M059J (cell line): ENCODE data around the gene SLC22A15. TPM values are rescaled to one million over a fixed set of nuclear protein-coding genes. Genes with fewer than 3 reads are reported as not detected.
"Not testable (repeated sequence)": the region's sequence is repeated elsewhere in the genome, so short reads cannot be mapped to it uniquely, and the experiment has no call there.

ENCODE experiments used
- DNase-seq: peaks from one replicate; pipeline ENCODE4 v3.0.0-alpha.2; 2012; ENCODE audit warnings: low read depth
- total RNA-seq: library from RNA; depleted of rRNA; stranded (reverse); fragments of >200 nt; shearing (Covaris generic); gene quantifications from 2 replicates; pipeline ENCODE4 v1.2.3, GENCODE V29; 2014

SLC22A15 gene
- total RNA-seq, 1 experiment from 2014 or later: 0.05 TPM

DNA sequence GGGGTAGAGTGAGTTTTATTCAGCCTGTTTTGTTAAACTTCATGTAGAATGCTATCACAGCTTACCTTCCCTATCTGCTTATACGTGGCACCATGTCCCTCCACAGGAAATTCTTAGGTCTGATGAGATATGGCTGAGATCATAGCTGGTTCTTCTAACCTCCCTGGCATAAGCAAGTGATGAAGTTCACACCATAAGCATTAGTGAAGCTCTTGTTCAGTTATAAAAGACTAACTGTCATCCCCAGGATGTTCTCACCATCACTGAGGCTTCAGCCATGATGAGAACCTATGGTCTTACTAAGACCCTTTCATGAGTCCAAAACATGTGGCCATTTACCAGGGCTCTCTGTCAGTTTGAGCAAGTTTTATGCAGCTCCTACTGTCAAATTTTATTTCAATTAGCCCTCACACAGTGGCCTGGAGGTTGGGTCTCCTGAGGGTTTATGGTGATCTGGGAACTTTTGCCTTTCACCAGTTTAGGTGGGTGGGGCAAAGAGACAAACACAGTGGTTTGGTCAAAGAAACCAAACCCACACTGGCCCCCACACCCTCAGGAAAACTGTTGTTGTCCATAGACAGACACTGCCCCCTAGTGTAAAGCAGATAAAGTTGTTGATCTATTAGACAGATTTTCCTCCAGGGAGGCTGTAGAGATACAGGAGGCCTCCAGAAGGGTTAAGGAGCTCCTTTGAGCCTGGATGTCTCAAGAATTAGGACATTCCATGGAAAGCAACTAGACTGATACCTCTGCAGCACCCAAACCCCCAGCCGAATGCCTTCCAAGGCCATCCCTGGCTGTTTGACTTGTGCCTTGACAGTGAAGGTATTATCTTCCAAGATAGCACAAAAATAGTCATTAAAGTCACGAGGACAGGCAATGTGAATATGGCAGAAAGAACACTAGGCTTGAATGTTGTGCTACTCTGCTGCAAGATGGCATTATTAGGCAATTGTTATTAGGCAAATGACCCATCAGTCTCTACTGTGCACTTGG is 5.0 kb downstream of the SLC22A15 start:
- DNase-seq: peak; percentile 50

DNA sequence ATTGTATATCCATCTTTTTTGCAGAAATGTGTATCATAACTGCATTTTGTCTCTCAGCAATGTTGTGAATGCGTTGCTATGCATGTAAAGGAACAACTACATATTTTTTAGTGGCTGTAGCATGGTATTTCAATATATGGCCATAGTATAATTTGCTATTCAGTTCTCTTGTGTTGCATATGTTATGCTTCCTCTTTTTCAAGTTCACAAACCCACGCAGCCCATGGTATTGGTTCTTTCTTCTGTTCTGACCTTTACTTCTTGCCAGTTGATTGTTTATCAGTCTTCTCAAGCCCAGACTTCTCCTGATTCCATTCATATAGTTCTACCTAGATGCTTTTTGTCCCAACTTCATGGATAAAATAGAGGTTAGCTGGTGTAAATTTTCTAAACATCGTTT is 6.1 kb downstream of the SLC22A15 start:
- no peak for DNase-seq

DNA sequence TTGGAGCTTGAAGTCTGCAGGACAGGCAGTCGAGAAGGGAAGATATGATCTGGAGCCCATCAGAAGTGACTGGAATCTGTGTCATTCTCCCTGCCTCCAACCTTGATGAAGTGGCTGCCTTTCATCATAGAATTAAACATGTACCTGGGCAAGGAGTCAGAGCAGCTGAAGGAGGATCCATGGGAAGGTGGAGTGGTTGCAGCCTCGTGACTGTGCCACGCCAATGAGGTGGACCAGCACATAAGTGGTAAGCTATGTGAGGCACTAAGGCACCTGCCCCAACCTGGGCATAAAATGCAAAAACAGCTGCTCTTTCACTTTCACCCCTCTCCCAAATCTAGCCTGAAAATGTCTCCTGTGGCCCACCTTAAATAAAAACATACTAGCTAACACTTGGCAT is 7.3 kb downstream of the SLC22A15 start:
- no peak for DNase-seq

DNA sequence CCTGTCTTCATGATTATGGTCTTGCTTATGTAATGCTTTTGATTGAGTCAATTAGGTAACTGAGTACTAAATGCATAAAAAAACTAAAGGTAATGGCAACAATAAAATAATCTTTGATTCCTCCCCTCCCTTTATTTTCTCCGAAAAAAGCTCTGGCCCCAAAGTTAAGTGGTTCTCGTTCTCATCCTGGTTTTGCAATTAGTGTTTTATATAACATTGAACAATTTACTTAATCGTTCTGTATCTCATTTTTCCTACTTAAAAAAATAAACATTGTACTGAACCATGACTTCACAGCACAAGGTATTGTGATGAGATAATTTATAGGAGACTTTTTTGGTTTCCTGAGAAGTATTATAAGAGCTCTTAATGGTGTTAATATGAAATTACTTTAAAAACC is 11.3 kb downstream of the SLC22A15 start:
- DNase-seq: no peak

DNA sequence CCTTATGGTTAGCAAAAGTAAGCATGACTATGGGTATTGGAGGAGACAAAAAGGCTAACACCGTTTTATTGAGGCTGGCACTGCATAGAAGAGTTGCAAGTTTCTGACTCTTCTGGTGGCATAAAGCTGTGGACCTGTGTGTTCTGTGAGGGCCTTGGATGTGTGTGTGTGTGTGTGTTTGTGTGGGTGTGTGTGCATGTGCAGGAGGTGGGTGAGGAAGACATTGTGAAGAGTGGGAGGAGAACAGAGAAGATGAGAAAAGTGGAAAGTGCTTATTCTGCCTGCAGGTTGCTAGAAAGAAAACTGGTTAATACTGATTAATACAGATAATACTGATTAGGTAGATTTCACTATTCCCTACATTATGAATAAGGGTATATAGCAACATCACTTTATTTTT is 12.6 kb downstream of the SLC22A15 start:
- DNase-seq: no peak

- no peak for DNase-seq
These were observed 13.4 kb downstream of the SLC22A15 start for GRCh38 chr1:115989699-115990098.

DNA sequence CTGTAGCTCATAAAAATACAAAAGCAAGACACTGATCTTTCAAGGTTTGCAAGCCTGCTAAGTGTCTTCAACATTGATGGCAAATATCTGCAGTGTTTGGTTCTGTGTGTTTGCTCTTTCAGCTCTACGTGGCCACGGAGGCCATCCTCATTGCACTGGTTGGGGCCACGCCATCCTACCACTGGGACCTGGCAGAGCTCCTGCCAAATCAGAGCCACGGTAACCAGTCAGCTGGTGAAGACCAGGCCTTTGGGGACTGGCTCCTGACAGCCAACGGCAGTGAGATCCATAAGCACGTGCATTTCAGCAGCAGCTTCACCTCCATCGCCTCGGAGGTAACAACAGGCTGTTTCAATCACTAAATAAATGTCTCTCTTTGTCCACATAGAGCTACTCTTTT is 15.6 kb downstream of the SLC22A15 start:
- no peak for DNase-seq

DNA sequence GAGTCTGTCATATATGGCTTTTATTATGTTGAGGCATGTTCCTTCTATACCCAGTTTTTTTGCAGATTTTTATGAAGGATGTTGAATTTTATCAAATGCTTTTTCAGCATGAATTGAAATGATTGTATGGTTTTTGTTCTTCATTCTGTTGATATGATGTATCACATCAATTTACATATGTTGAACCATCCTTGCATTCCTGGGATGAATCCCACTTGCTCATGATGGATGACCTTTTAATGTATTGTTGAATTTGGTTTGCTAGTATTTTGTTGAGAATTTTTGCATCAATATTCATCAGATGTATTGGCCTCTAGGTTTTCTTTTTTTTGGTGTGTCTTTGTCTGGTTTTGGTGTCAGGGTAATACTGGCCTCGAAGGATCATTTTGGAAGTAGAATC is 21.6 kb downstream of the SLC22A15 start:
- not testable (repeated sequence) for DNase-seq

DNA sequence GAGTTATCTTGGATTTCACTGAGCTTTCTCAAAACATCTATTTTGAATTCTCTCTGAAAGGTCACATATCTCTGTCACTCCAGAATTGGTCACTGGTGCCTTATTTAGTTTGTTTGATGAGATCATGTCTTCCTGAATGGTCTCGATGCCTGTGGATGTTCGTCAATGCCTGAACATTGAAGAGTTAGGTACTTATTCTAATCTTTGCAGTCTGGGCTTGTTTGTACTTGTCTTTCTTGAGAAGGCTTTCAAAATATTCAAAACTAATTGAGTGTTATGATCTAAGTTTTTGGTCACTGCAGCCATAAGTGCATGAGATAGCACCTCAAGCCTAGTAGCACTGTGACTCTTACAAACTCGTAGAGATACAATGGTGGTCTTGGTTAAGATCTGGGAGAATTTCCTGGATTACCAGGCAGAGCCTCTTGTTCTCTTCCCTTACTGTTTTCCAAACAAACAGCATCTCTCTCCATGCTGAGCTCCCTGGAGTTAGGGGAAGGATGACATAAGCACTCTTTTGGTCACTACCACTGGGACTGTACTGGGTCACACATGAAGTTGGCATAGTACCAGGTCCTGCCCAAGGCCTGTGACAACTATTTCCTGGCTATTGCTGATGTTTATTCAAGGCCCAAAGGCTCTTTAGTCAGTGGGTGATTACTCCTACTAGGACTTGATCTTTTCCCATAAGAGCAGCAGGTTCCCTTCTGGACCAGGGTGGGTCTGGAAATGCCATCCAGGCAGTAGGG is 25.6 kb downstream of the SLC22A15 start:
- peak; percentile 6 for DNase-seq

DNA sequence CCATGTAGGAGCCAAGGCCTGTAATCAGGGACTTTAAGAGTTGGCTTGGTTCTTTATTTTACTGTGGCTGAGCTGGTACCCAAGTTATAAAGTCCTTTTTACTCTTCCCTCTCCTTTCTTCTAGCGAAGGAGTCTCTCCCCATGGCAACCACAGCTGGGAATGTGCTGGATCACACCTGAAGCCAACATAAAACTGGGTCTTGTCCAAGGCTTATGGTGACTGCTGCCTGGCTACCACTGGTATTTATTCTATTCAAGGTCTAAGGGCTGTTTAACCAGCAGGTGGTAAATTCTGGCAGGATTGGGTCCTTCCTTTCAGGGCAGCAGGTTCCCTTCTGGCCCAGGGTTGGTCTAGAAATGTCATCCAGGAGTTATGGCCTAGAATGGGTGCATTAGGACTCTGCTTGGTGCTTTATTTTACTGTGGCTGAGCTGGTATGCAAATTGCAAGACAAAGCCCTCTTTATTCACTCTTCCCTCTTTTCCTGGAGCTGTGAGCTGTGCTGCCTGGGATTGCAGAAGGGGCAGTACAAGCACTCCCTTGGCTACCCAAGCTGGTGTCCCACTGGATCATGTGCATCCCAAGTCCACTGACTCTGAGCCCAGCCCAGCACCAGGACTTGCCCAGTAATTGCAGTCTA is 26.6 kb downstream of the SLC22A15 start:
- no peak for DNase-seq

DNA sequence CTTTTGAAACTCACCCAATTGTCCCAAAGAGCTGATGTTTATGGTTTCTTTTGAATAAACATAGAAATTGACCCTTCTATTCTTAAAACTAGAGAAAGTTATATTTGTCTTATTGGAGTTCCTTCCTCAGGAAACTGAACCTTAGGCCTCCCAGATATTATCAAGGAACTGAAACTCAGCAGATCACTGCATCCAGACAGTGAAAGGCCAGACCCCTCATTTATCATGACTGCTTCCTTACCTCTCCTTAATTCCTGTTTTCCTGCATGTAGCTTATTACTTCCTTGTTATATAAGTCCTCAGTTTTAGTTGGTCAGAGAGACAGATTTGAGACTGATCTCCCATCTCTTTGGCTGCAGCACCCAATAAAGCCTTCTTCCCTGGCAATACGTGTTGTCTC is 27.5 kb downstream of the SLC22A15 start:
- no peak for DNase-seq

- DNase-seq: peak; percentile 4
These were observed 30.2 kb downstream of the SLC22A15 start for GRCh38 chr1:116006486-116006964.

DNA sequence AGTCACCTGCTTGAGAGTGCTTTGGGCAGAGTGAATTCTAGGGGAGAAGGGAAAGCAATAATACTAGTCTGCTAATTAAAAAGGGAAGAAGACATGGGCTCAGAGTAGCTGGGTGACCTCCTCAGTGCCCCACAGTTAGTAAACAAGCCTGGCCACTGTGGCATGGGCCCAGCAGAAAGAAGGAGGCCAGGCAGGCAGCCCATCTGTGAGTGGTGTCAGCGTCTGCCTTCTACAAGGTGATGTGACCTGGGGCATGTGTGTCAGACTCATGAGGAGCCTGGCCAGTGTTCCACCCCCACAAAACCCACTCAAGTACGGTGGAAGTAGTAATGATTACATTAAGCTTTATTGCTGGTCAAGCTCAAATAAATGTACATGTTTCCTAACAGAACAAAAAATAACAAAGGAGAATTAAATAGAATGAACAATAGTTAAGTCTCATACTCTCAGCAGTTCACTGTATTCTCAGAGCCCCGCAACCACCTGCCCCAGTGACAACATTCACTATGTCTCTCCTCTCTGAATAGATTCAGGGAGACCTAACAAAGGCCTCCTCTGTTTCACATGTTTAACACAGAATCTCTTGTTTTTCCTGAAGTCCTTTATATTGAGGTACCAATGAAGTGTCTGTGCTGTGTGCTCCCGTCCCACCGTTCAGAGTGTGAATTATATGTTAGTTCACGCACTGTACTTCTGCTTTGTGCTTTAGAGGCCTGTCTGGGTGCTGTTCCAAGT is 32.5 kb downstream of the SLC22A15 start:
- DNase-seq: no peak

DNA sequence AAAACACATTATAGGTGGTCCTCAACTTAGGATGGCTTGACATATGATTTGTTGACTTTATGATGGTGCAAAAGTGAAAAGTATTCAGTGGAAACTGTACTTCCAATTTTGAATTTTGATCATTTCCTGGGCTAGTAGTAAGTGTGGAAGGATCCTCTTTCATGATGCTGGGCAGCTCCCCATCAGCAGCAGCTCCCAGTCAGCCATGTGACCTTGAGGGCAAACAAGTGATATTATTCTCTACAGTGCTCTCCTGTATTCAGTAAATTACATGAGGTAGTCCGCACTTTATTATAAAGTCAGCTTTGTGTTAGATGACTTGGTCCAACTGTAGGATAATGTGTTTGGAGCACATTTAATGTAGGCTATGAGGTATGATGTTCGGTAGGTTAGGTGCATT is 36.4 kb downstream of the SLC22A15 start:
- no peak for DNase-seq

DNA sequence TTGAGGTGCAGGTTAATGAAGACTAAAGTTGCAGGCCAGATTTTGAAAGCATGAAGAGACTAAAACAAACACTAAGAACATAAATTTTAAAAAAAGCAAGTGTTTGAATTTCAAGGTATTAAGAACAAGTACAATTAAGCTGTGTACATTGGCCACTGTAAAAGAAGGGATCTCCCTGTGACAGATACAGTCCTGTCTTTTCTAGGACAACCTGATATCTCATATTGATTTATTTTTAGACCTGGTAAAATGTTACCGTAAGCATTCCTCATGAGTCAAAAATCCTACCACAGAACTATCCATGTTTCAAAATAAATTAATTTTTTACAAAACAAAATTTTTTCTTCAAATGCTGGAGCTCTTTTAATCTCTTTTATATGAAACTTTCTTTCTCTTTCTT is 39.4 kb downstream of the SLC22A15 start:
- DNase-seq: no peak

GRCh38 chr1:116018007-116018406 is 41.7 kb downstream of the SLC22A15 start:
- no peak for DNase-seq

DNA sequence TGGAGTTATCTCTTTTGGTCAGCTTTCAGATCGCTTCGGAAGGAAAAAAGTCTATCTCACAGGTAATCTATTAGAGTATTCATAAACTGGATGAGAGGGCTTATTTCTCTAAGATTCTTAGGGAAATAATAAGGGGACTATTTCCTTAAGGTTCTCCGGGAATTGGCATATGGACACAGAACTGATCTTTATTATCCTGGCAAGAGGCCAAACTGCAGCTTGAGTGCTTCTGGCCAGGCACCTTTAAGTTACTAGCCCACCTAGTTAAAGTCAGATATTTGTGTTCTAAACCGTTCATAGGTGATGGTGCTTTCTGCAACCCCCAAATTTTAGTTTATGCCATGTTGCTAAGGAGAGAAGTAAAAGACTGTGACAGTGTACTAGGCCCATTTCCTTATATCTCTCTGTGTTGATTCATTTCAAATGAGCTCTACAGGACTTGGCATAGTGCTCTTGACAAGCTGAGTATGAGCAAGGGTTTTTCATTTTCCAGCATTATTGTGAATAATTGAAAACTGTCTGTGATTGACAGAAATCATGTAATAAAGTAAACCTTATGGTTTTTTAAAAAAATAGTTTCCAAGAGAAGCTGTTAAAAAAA is 43.4 kb downstream of the SLC22A15 start:
- no peak for DNase-seq

GRCh38 chr1:116020668-116021272 is 44.5 kb downstream of the SLC22A15 start:
- DNase-seq: peak; percentile 61

DNA sequence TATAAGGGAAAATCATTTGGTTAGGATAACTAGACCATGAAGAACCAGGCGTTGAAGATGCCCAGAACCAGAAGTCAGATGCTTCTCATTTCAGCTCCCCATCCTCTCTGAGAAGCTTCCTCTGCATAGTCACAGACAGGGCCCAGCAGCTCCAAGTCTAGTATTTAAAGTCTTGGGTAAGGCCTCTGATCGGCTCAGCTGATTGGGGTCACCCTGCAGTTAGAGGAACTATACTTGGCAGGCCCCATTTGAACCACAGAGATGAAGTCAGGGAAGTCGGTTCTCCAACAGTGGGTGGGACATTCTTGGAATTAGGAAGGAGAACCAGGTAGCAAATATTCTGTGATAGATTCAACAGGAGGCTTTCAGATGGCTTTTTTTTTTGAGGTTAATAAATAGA is 48.3 kb downstream of the SLC22A15 start:
- no peak for DNase-seq

DNA sequence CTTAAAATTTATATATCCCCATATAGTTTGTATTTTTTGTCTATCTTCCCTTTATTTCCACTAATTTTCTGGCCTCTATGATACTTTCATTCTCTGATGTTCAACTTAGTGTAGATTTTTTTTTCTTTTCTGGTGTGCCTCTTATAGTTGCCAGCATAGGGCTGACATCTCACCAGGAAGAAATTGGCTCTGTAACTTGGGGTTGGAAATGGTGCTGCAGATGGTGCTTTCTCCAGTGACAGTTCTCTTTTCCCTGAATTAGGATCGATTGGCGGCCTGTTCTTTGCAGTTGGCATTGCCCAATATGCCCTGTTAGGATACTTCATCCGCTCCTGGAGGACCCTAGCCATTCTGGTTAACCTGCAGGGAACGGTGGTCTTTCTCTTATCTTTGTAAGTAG is 50.3 kb downstream of the SLC22A15 start:
- no peak for DNase-seq
